HPDE6-E6E7 (cell line): ENCODE results near the gene PEX3.

Source experiments
- DNase-seq: peaks from one replicate; pipeline ENCODE4 v3.0.0; 2011; ENCODE audit warnings: missing footprints; ENCODE audit errors: extremely low spot score

Gene PEX3

DNA sequence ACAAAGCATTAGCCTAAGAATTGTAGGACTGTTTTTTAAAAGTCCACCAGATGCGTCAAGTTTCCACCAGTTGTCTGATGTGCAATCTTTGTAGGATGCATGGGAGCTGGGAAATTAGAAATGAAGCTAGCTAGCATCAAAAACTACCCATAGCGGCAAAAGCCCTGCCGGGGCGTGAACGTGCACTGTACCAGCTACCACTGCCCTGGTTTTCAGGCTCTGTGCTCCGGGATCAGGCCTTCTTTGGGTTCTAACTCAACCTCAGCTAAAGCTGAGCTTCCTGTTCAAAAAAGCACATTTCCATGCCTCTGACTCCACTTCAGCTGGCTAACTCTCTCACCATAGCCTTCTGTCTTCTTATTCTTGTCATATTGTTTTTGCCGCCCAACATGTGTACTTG, 87.8 kb downstream of the PEX3 start:
- no peak for DNase-seq

DNA sequence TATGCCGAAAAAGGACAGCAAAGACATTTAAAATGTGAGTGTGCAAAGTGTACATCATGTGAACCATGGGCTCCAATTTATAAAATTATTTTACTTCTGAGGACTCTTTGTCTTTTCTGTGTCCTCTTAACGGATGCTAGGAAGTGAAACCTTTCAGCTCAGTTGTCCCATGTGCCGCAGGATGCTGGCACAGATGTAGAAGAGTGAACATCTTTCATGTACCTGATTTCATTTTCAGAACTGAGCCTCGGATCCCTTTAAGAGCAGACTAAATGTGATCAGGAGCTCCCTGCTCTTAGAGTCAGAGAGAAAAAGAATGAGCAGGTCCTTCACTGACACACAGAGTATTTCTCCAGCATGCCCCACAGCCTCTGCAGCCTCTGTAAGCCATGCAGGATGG, 88.5 kb downstream of the PEX3 start:
- DNase-seq, result no peak

DNA sequence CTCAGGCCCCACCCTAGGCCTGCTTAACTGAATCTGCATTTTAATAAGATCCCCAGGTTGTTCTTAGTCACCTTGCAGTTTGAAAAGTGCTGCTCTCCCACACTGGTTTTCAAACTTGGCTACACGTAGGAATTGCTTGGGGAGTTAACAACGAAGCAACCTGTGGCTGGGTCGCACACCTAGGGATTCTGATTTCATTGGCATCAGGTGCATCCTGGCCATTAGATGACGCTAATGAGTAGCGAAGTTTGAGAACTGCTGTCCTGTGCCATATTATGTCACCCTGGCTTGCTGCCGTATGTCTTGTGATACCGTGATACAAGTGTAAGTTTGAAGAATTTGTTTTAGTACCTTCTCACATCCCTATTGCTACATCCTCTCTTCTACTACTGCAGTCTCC, 89.1 kb downstream of the PEX3 start:
- no peak for DNase-seq

DNA sequence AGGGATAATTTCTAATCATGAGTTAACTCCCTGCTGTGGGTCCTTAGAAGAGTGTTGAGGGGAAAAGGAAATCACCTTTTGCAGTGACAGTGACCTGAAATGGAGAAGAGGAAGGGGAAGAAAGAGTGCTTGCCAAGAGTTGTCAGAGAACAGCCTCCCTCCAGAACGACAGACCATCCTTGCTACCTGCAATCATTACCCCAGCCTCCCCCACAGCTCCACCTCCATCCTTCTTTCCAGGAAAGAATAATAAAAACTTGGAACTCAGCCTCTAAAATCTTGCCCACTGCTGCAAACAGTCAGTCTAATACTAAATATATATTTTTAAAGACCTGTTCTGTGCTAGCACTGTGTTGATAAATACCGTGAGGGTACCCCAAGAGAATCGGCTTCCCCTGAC, 89.6 kb downstream of the PEX3 start:
- DNase-seq, result no peak
